Kidney (tissue), 14 donors: ENCODE results near the gene SDHAF1. TPM values are rescaled to one million over a fixed set of nuclear protein-coding genes. Genes with fewer than 3 reads are reported as not detected.

Experiments used
- DNase-seq, 5 donors: peaks; one replicate each; pipeline ENCODE4 v3.0.0-alpha.2; 2013 to 2020
- FAIRE-seq: peaks from 2 replicates; lab custom pipeline; 2012; peaks lifted over from hg19 to GRCh38; lab: Jason Lieb, UNC
- H3K27ac ChIP-seq, 2 donors: one replicate each; pipeline ENCODE4 v1.7.0; 2013; ENCODE audit warnings: low read depth in 2 of 2, low read length in 2 of 2, inconsistent platforms in 1 of 2
- H3K27me3 ChIP-seq: one replicate; pipeline ENCODE4 v1.7.1; 2013; ENCODE audit warnings: low read length, inconsistent platforms; ENCODE audit not compliant: control insufficient read depth, insufficient read depth
- H3K36me3 ChIP-seq, 3 donors: one replicate each; pipeline versions ENCODE4 v1.7.0 to v1.7.1; 2013; ENCODE audit warnings: low read length in 3 of 3, control low read depth in 1 of 3, inconsistent platforms in 1 of 3; ENCODE audit not compliant: insufficient read depth in 3 of 3, control insufficient read depth in 2 of 3
- H3K4me1 ChIP-seq, 3 donors: one replicate each; pipeline versions ENCODE4 v1.7.0 to v1.7.1; 2013; ENCODE audit warnings: low read length in 3 of 3, inconsistent platforms in 1 of 3, low read depth in 1 of 3; ENCODE audit not compliant: control insufficient read depth in 2 of 3, insufficient read depth in 2 of 3
- H3K4me3 ChIP-seq, 3 donors: one replicate each; pipeline versions ENCODE4 v1.7.0 to v1.8.1; 2013; ENCODE audit warnings: low read length in 3 of 3, control low read depth in 1 of 3, inconsistent platforms in 1 of 3
- H3K9ac ChIP-seq, 3 donors: one replicate each; pipeline versions ENCODE4 v1.7.0 to v1.7.1; 2013; ENCODE audit warnings: low read length in 3 of 3, control low read depth in 1 of 3, inconsistent platforms in 1 of 3
- H3K9me3 ChIP-seq, 3 donors: one replicate each; pipeline versions ENCODE4 v1.7.0 to v1.7.1; 2013; ENCODE audit warnings: low read length in 3 of 3, control low read depth in 1 of 3, inconsistent platforms in 1 of 3; ENCODE audit not compliant: control insufficient read depth in 2 of 3, insufficient read depth in 1 of 3
- CTCF ChIP-seq: IDR thresholded peaks from 3 replicates; pipeline ENCODE4 v1.5.1; 2012; ENCODE audit warnings: mild to moderate bottlenecking, moderate library complexity, borderline replicate concordance; ENCODE audit not compliant: insufficient read depth; ENCODE audit errors: extremely low read depth
- intact Hi-C: fragments of 100-400 bp; cut with DNase I; formaldehyde crosslinking; loops from one replicate; pipeline ENCODE4 v1.11.1; 2022
- polyA plus RNA-seq: library from polyadenylated mRNA; stranded (reverse); fragments of 350-450 nt; fragmentation: Illumina TruSeq; extraction: RNeasy Lipid Tissue Mini Kit (QIAGEN cat#74804); gene quantifications from one replicate; pipeline ENCODE4 v1.2.3, GENCODE V29; 2014; ENCODE audit warnings: low read depth, low replicate concordance; ENCODE audit not compliant: insufficient read depth
- total RNA-seq: library from RNA; stranded (reverse); fragmentation: NEBNext Ultra II Directional; extraction: Animal tissue kit (Norgen Biotek cat#: 25700); gene quantifications from one replicate; pipeline ENCODE4 v1.2.1, GENCODE V29; 2021
- donor health status: control.
- donor health status: control.
- donor health status: control.
- donor health status: control.
- donor health status: control.
- donor health status: DM: yes; HTN: yes; CAD: no.
- donor health status: Normal renal cell carcinoma (clear cell type).

Gene SDHAF1
- total and polyA plus RNA-seq, 2 donors from 2014 or later = 15.0 to 34.3 TPM

- Histone ChIP-seq H3K4me1 (no peaks in the 10 kb centered on the region), H3K27me3 (no peaks in the 10 kb centered on the region), H3K9me3 (no peaks in the 10 kb centered on the region), H3K9ac (no peak overlapping the region), H3K4me3 (no peak overlapping the region), H3K36me3 (no peaks in the 10 kb centered on the region), H3K27ac (no peak overlapping the region)
- intact Hi-C loops = no loop called here
- DNase-seq = no peak
- no peak for FAIRE-seq
- no peak for TF ChIP-seq CTCF
Measured at GRCh38 chr19:35987571-35987896, 7.5 kb upstream of the SDHAF1 start.

GRCh38 chr19:35988824-35989223 lies 6.2 kb upstream of the SDHAF1 start:
- Histone ChIP-seq H3K9me3 (no peaks in the 10 kb centered on the region), H3K9ac (no peak overlapping the region), H3K36me3 (no peaks in the 10 kb centered on the region), H3K4me1 (no peaks in the 10 kb centered on the region), H3K27me3 (no peaks in the 10 kb centered on the region), H3K27ac (no peak overlapping the region), H3K4me3 (no peak overlapping the region)
- no peak for DNase-seq
- FAIRE-seq = no peak
- intact Hi-C loops = no loop called here
- TF ChIP-seq CTCF = no peak

- H3K27me3 ChIP-seq = no peaks in the 10 kb centered on the region
- no peak overlapping the region for H3K4me3 ChIP-seq
- H3K36me3 ChIP-seq = no peaks in the 10 kb centered on the region
- no peak overlapping the region for H3K27ac ChIP-seq
- no peak for TF ChIP-seq CTCF
- intact Hi-C loops = no loop called here
- no peaks in the 10 kb centered on the region for H3K9me3 ChIP-seq
- H3K4me1 ChIP-seq = peaks cover 0 to 3% (median 0%) of the 10 kb centered on the region in 3 donors
- no peak for FAIRE-seq
- no peak for DNase-seq
- H3K9ac ChIP-seq = no peak overlapping the region
Measured at GRCh38 chr19:35990156-35990555, 4.8 kb upstream of the SDHAF1 start.
